Stimulated activated CD4-positive, alpha-beta T cell treated with anti-CD3 and anti-CD28 coated beads, Interleukin-1b, Interleukin-23, amount 100 ng/mL, for 24 hours (primary cell): ENCODE measurements around the gene CDS2.

ENCODE experiments used
- DNase-seq, 4 experiments: peaks; one replicate each; pipeline ENCODE4 v3.0.0-alpha.2; 2020; ENCODE audit warnings: low read depth in 4 of 4, low spot score in 1 of 4

CDS2 gene

GRCh38 chr20:5153152-5153467 lies 26.3 kb downstream of the CDS2 start:
- DNase-seq = no peak

GRCh38 chr20:5153612-5154542 lies 27.1 kb downstream of the CDS2 start:
- no peak for DNase-seq

- no peak for DNase-seq
Observed at GRCh38 chr20:5154543-5154925, 27.7 kb downstream of the CDS2 start.

GRCh38 chr20:5155404-5155803 lies 28.6 kb downstream of the CDS2 start:
- DNase-seq = no peak

- no peak for DNase-seq
Observed at GRCh38 chr20:5156675-5157448, 30.1 kb downstream of the CDS2 start.

- no peak for DNase-seq
Observed at GRCh38 chr20:5159928-5160327, 33.1 kb downstream of the CDS2 start.

GRCh38 chr20:5160882-5161281 lies 34.1 kb downstream of the CDS2 start:
- DNase-seq = no peak

GRCh38 chr20:5161536-5162164 lies 34.8 kb downstream of the CDS2 start:
- DNase-seq = no peak

- no peak for DNase-seq
Observed at GRCh38 chr20:5164645-5165625, 38.1 kb downstream of the CDS2 start.

GRCh38 chr20:5168651-5169396 lies 42.0 kb downstream of the CDS2 start:
- DNase-seq = no peak

- no peak for DNase-seq
Observed at GRCh38 chr20:5170341-5170740, 43.5 kb downstream of the CDS2 start.

GRCh38 chr20:5171064-5171789 lies 44.4 kb downstream of the CDS2 start:
- no peak for DNase-seq

GRCh38 chr20:5171790-5172164 lies 45.0 kb downstream of the CDS2 start:
- DNase-seq = no peak

GRCh38 chr20:5172167-5172601 lies 45.4 kb downstream of the CDS2 start:
- no peak for DNase-seq

GRCh38 chr20:5172903-5173463 lies 46.2 kb downstream of the CDS2 start:
- no peak for DNase-seq

- no peak for DNase-seq
Observed at GRCh38 chr20:5173751-5174150, 46.9 kb downstream of the CDS2 start.

- DNase-seq = no peak
Observed at GRCh38 chr20:5177071-5177470, 50.3 kb downstream of the CDS2 start.

- no peak for DNase-seq
Observed at GRCh38 chr20:5178046-5178445, 51.2 kb downstream of the CDS2 start.

GRCh38 chr20:5180421-5180820 lies 53.6 kb downstream of the CDS2 start:
- DNase-seq = no peak
